ENCODE data around the gene CTSS.

GRCh38 chr1:150696590-150696989 is 69.0 kb downstream of the CTSS start:
- TF ChIP-seq CTCF (IDR thresholded peaks at IDR 0.05) (no peak), MAX (IDR thresholded peaks at IDR 0.05) (no peak), HOXA7 (CRISPR knock-in tag; IDR thresholded peaks at IDR 0.05) (no peak), SMC3 (IDR thresholded peaks at IDR 0.05) (no peak), CBX8 (IDR thresholded peaks at IDR 0.05) (no peak), EHMT2 (IDR thresholded peaks at IDR 0.05; ENCODE audit: low read depth) (no peak), MAZ (IDR thresholded peaks at IDR 0.05; ENCODE audit: borderline replicate concordance, low read depth, low read length) (no peak), ZFP36 (IDR thresholded peaks at IDR 0.05; ENCODE audit: borderline replicate concordance, partially characterized antibody) (no peak)
- TF ChIP-seq, protein P1, sequence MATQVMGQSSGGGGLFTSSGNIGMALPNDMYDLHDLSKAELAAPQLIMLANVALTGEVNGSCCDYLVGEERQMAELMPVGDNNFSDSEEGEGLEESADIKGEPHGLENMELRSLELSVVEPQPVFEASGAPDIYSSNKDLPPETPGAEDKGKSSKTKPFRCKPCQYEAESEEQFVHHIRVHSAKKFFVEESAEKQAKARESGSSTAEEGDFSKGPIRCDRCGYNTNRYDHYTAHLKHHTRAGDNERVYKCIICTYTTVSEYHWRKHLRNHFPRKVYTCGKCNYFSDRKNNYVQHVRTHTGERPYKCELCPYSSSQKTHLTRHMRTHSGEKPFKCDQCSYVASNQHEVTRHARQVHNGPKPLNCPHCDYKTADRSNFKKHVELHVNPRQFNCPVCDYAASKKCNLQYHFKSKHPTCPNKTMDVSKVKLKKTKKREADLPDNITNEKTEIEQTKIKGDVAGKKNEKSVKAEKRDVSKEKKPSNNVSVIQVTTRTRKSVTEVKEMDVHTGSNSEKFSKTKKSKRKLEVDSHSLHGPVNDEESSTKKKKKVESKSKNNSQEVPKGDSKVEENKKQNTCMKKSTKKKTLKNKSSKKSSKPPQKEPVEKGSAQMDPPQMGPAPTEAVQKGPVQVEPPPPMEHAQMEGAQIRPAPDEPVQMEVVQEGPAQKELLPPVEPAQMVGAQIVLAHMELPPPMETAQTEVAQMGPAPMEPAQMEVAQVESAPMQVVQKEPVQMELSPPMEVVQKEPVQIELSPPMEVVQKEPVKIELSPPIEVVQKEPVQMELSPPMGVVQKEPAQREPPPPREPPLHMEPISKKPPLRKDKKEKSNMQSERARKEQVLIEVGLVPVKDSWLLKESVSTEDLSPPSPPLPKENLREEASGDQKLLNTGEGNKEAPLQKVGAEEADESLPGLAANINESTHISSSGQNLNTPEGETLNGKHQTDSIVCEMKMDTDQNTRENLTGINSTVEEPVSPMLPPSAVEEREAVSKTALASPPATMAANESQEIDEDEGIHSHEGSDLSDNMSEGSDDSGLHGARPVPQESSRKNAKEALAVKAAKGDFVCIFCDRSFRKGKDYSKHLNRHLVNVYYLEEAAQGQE (IDR thresholded peaks at IDR 0.05) = no peak

Data from A549 (cell line).